HEK293 (cell line): Measurements from ENCODE around the gene EPO.

Source experiments
- CTCF ChIP-seq: fragments of 450-650 bp; formaldehyde crosslinking; IDR thresholded peaks from 2 replicates; pipeline ENCODE4 v1.5.1; 2016; ENCODE audit warnings: missing biosample characterization, missing genetic modification characterization
- MEIS1 ChIP-seq: sonication (generic); formaldehyde crosslinking; IDR thresholded peaks from 2 replicates; pipeline ENCODE4 v1.8.1; 2022; ENCODE audit warnings: missing genetic modification reagents, mild to moderate bottlenecking, borderline replicate concordance
- TSHZ1 ChIP-seq: fragments of 450-650 bp; formaldehyde crosslinking; IDR thresholded peaks from 2 replicates; pipeline ENCODE4 v1.5.1; 2016; ENCODE audit warnings: missing biosample characterization, missing genetic modification characterization, borderline replicate concordance
- ZBTB20 ChIP-seq: fragments of 450-650 bp; formaldehyde crosslinking; IDR thresholded peaks from 2 replicates; pipeline ENCODE4 v1.5.1; 2016; ENCODE audit warnings: missing biosample characterization, missing genetic modification characterization
- ZBTB21 ChIP-seq: fragments of 450-650 bp; formaldehyde crosslinking; IDR thresholded peaks from 2 replicates; pipeline ENCODE4 v1.5.1; 2017; ENCODE audit warnings: missing biosample characterization, missing genetic modification characterization
- ZNF121 ChIP-seq: fragments of 450-650 bp; formaldehyde crosslinking; IDR thresholded peaks from 2 replicates; pipeline ENCODE4 v1.5.1; 2016; ENCODE audit warnings: missing biosample characterization, missing genetic modification characterization
- ZNF510 ChIP-seq: fragments of 450-650 bp; formaldehyde crosslinking; IDR thresholded peaks from 2 replicates; pipeline ENCODE4 v1.5.1; 2018; ENCODE audit warnings: mild to moderate bottlenecking, missing genetic modification characterization, missing biosample characterization; ENCODE audit not compliant: insufficient replicate concordance
- ZNF768 ChIP-seq: fragments of 450-650 bp; formaldehyde crosslinking; IDR thresholded peaks from 2 replicates; pipeline ENCODE4 v1.5.1; 2018; ENCODE audit warnings: missing biosample characterization, mild to moderate bottlenecking, missing genetic modification characterization

GRCh38 chr7:100721505-100721812, 1.2 kb downstream of the EPO start:
- TF ChIP-seq ZBTB21 (tag by site-specific recombination) (no peak), ZNF121 (tag by site-specific recombination) (no peak), TSHZ1 (no peak), CTCF (tag by site-specific recombination) (no peak), MEIS1 (CRISPR knock-in tag) (no peak), ZNF510 (tag by site-specific recombination) (no peak), ZNF768 (no peak), ZBTB20 (tag by site-specific recombination) (no peak)
